Measurements from ENCODE around the gene SLC38A10. TPM values are rescaled to one million over a fixed set of nuclear protein-coding genes. Genes with fewer than 3 reads are reported as not detected.

The SLC38A10 gene
- total and polyA plus RNA-seq, 2 of the 13 experiments (the other 11 are each of a cell fraction or from before 2014, with no cell fraction given) = 23.4 to 55.8 TPM

GRCh38 chr17:81328978-81329926 is 34.1 kb upstream of the SLC38A10 start (continued):
- TF ChIP-seq, protein P1, sequence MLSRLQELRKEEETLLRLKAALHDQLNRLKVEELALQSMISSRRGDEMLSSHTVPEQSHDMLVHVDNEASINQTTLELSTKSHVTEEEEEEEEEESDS (CRISPR knock-in tag; IDR thresholded peaks at IDR 0.05; ENCODE audit: borderline replicate concordance) = no peak
- TF ChIP-seq ZNF616 (CRISPR knock-in tag; IDR thresholded peaks at IDR 0.05; ENCODE audit: low read depth) (0 out of 2 replicates have a peak, but pooled peaks have one; percentile 77), BCL6 (CRISPR knock-in tag; IDR thresholded peaks at IDR 0.05) (no peak), ZNF430 (CRISPR knock-in tag; IDR thresholded peaks at IDR 0.05) (no peak), DMTF1 (CRISPR knock-in tag; IDR thresholded peaks at IDR 0.05) (no peak), ZNF121 (CRISPR knock-in tag; IDR thresholded peaks at IDR 0.05) (peak; percentile 38; the same call in 1 of the 2 replicates), ZNF547 (CRISPR knock-in tag; IDR thresholded peaks at IDR 0.05) (no peak), ZNF180 (CRISPR knock-in tag; IDR thresholded peaks at IDR 0.05; ENCODE audit: borderline replicate concordance, low read depth) (no peak), ETV5 (CRISPR knock-in tag; IDR thresholded peaks at IDR 0.05; ENCODE audit: borderline replicate concordance) (peak; percentile 45; the same call in 1 of the 2 replicates), HNF4A (CRISPR knock-in tag; IDR thresholded peaks at IDR 0.05) (peak; percentile 21), KLF9 (CRISPR knock-in tag; IDR thresholded peaks at IDR 0.05; ENCODE audit: low read depth) (no peak), ZBTB38 (CRISPR knock-in tag; IDR thresholded peaks at IDR 0.05) (peak; percentile 29; the same call in 1 of the 2 replicates), ZNF503 (CRISPR knock-in tag; IDR thresholded peaks at IDR 0.05) (0 out of 2 replicates have a peak, but pooled peaks have one; percentile 30), SMARCE1 (IDR thresholded peaks at IDR 0.05; ENCODE audit: borderline replicate concordance) (no peak), DR1 (CRISPR knock-in tag; IDR thresholded peaks at IDR 0.05) (peak; percentile 46; the same call in 1 of the 2 replicates)
- TF ChIP-seq, protein P2, sequence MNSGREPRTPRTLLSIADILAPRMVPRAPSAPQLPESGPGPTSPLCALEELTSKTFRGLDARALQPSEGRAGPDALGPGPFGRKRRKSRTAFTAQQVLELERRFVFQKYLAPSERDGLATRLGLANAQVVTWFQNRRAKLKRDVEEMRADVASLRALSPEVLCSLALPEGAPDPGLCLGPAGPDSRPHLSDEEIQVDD (CRISPR knock-in tag; IDR thresholded peaks at IDR 0.05; ENCODE audit: borderline replicate concordance) = 0 out of 2 replicates have a peak, but pooled peaks have one; percentile 73
- TF ChIP-seq, protein P3, sequence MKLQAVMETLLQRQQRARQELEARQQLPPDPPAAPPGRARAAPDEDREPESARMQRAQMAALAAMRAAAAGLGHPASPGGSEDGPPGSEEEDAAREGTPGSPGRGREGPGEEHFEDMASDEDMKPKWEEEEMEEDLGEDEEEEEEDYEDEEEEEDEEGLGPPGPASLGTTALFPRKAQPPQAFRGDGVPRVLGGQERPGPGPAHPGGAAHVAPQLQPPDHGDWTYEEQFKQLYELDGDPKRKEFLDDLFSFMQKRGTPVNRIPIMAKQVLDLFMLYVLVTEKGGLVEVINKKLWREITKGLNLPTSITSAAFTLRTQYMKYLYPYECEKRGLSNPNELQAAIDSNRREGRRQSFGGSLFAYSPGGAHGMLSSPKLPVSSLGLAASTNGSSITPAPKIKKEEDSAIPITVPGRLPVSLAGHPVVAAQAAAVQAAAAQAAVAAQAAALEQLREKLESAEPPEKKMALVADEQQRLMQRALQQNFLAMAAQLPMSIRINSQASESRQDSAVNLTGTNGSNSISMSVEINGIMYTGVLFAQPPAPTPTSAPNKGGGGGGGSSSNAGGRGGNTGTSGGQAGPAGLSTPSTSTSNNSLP (IDR thresholded peaks at IDR 0.05; ENCODE audit: low read depth, low read length) = no peak
- TF ChIP-seq, protein P4, sequence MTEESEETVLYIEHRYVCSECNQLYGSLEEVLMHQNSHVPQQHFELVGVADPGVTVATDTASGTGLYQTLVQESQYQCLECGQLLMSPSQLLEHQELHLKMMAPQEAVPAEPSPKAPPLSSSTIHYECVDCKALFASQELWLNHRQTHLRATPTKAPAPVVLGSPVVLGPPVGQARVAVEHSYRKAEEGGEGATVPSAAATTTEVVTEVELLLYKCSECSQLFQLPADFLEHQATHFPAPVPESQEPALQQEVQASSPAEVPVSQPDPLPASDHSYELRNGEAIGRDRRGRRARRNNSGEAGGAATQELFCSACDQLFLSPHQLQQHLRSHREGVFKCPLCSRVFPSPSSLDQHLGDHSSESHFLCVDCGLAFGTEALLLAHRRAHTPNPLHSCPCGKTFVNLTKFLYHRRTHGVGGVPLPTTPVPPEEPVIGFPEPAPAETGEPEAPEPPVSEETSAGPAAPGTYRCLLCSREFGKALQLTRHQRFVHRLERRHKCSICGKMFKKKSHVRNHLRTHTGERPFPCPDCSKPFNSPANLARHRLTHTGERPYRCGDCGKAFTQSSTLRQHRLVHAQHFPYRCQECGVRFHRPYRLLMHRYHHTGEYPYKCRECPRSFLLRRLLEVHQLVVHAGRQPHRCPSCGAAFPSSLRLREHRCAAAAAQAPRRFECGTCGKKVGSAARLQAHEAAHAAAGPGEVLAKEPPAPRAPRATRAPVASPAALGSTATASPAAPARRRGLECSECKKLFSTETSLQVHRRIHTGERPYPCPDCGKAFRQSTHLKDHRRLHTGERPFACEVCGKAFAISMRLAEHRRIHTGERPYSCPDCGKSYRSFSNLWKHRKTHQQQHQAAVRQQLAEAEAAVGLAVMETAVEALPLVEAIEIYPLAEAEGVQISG (CRISPR knock-in tag; IDR thresholded peaks at IDR 0.05) = peak; percentile 28; the same call in 1 of the 2 replicates

Measured in HepG2 (cell line).